ENCODE measurements around the gene ERC1. TPM values are rescaled to one million over a fixed set of nuclear protein-coding genes. Genes with fewer than 3 reads are reported as not detected.

The ERC1 gene
- polyA plus RNA-seq, 2 of the 4 experiments (the other 2 are of a cell fraction), result 14.2 to 20.9 TPM

DNA sequence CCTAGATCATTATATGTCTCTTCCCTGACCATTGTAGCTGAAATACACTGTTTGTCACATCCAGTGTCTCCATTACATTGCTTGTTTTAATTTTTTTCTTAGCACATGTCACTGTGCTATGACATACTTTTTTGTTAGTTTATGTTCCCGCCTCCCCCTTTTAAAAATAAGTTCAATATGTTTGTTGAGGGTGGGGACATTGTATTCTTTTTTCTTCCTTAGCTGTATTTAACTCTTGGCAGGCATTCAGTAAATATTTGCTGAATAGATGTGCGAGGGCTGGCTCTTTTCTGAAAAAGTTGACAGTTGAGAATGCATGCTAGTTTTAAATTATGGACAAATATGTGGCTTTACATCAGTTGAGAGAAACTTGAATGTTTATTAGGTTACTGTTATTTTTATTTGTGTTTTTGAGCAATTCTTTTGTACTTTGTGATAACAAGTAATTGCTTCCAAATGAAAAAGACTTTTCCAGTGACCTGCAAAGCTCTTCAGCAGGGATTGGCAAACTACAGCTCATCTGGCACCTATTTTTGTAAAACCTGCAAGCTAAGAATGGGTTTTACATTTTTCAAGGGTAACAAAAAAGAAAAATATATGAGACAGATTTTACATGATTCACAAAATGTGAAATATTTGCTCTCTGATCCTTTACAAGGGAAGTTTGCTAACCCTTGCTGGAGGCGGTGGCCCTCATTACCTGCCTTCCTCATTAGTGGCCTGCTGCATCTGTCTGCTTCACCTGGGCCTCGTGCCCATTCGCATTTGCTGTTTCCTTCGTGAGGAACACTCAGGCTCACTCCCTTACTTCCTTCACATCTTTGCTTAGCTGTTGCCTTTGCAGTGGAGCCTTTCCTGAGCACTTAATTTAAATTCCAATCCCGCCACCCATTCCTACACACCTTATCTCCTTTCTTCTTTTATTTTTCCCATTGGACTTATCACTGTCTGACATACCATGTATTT, 229.4 kb downstream of the ERC1 start:
- ChIA-PET POLR2A (interaction anchor here (0.6 kb wide), 1 partner anchor 103 kb away, joined by 3 read pairs; no protein-coding TSS in a partner anchor), CTCF (interaction anchor here (1.2 to 1.4 kb wide), 3 partner anchors 17 to 363 kb away, joined by 3 to 4 read pairs (median 3); no protein-coding TSS in a partner anchor)
- DNase-seq (ENCODE audit: low read depth in 1 of 2, low spot score in 1 of 2), result peak in 1 of 2 experiments; percentile 6
- FAIRE-seq, result no peak
- peaks cover 29% of the 10 kb centered on the region for H3K4me1 ChIP-seq
- H3K4me3 ChIP-seq, result no peak overlapping the region
- peak overlapping the region; percentile 8; the same call in 1 of the 3 replicates for H3K4me2 ChIP-seq
- H3K27ac ChIP-seq, result no peak overlapping the region
- TF ChIP-seq HEYL (CRISPR knock-in tag; IDR thresholded peaks at IDR 0.05), result no peak
- no peak for TF ChIP-seq POLR2A (IDR thresholded peaks at IDR 0.05; ENCODE audit: low read length)
- no peak for TF ChIP-seq ESRRA (IDR thresholded peaks at IDR 0.05; ENCODE audit: borderline replicate concordance, low read length)
- TF ChIP-seq ZNF302 (CRISPR knock-in tag; IDR thresholded peaks at IDR 0.05), result no peak
- no peak for TF ChIP-seq CBX8 (IDR thresholded peaks at IDR 0.05)
- TF ChIP-seq ZFP36 (IDR thresholded peaks at IDR 0.05; ENCODE audit: borderline replicate concordance, partially characterized antibody), result no peak
- no peak for TF ChIP-seq MAFK (IDR thresholded peaks at IDR 0.05; ENCODE audit: partially characterized antibody)
- TF ChIP-seq MYC (IDR thresholded peaks at IDR 0.05; ENCODE audit: borderline replicate concordance, low read length), result no peak
- TF ChIP-seq GATA3 (IDR thresholded peaks at IDR 0.05; ENCODE audit: borderline replicate concordance), result no peak
- no peak for TF ChIP-seq ZSCAN20 (CRISPR knock-in tag; IDR thresholded peaks at IDR 0.05)
- no peak for TF ChIP-seq ZC3H11A (IDR thresholded peaks at IDR 0.05)
- no peak for TF ChIP-seq SMC3 (IDR thresholded peaks at IDR 0.05)
- TF ChIP-seq, protein P1, sequence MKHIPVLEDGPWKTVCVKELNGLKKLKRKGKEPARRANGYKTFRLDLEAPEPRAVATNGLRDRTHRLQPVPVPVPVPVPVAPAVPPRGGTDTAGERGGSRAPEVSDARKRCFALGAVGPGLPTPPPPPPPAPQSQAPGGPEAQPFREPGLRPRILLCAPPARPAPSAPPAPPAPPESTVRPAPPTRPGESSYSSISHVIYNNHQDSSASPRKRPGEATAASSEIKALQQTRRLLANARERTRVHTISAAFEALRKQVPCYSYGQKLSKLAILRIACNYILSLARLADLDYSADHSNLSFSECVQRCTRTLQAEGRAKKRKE (CRISPR knock-in tag; IDR thresholded peaks at IDR 0.05; ENCODE audit: low read depth), result no peak
- no peak for TF ChIP-seq SREBF2 (IDR thresholded peaks at IDR 0.05)
- no peak for TF ChIP-seq NPAS2 (CRISPR knock-in tag; IDR thresholded peaks at IDR 0.05; ENCODE audit: borderline replicate concordance)
- TF ChIP-seq KDM5A (IDR thresholded peaks at IDR 0.05), result no peak
- ATAC-seq, result no peak; a peak in 1 of 6 replicates
- 68% methylated on average over 7 of the region's 7 CpGs for WGBS (ENCODE audit: missing lambda C conversion rate)
- no peaks in the 10 kb centered on the region for H3K9me3 ChIP-seq

DNA sequence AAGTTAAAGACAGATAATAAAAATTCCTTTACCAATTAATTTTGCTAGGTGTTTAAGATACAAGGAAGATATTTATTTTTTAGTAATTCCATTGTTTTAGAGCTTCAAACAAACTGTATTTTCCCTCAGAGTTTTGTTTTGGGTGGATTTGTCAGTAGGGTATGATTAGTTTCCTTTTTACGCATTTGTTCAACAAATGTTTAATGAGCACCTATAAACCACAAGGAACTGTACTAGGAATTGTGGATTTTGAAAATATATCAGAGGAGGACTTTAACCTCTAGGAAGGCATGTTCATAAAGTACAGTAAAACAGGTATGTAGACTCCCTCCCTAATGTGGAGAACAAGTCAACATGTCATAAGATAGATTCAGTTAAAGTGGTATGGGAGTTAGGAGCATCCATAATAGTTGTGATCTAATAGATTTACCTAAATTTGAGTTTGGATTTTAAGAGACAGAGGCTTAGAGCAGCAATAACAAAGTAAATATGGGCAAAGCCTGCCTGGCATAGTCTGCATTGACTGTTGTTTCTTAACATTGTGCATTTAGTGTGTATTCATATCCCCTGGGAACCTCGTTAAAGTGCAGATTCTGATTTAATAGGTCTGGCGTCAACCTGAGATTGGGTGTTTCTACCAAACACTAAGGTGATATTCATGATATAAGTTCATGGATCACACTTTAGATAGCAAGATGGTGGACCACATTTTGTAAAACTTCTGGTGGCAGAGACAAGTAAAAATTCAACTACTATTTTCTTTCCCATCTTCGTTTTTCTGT, 232.0 kb downstream of the ERC1 start:
- ChIA-PET POLR2A (no interaction called here), CTCF (no interaction called here)
- no peak for FAIRE-seq
- 89% methylated on average over 4 of the region's 4 CpGs for WGBS (ENCODE audit: missing lambda C conversion rate)
- no peak overlapping the region for H3K27ac ChIP-seq
- no peak overlapping the region for H3K4me3 ChIP-seq
- no peak for ATAC-seq
- H3K4me1 ChIP-seq, result peaks cover 13% of the 10 kb centered on the region; the same call in 2 of the 3 replicates
- no peak for DNase-seq (ENCODE audit: low read depth in 1 of 2, low spot score in 1 of 2)
- no peaks in the 10 kb centered on the region for H3K9me3 ChIP-seq
- H3K4me2 ChIP-seq, result no peak overlapping the region
- no peak for TF ChIP-seq ZC3H11A (IDR thresholded peaks at IDR 0.05)
- TF ChIP-seq FOXS1 (CRISPR knock-in tag; IDR thresholded peaks at IDR 0.05), result no peak
- no peak for TF ChIP-seq GATA3 (IDR thresholded peaks at IDR 0.05; ENCODE audit: borderline replicate concordance)
- no peak for TF ChIP-seq SREBF2 (IDR thresholded peaks at IDR 0.05)
- TF ChIP-seq HOXB5 (CRISPR knock-in tag; IDR thresholded peaks at IDR 0.05), result no peak
- TF ChIP-seq ESRRA (IDR thresholded peaks at IDR 0.05; ENCODE audit: borderline replicate concordance, low read length), result no peak
- no peak for TF ChIP-seq POLR2AphosphoS2 (conservative IDR thresholded peaks at IDR 0.05; ENCODE audit: low read length)
- TF ChIP-seq, protein P2, sequence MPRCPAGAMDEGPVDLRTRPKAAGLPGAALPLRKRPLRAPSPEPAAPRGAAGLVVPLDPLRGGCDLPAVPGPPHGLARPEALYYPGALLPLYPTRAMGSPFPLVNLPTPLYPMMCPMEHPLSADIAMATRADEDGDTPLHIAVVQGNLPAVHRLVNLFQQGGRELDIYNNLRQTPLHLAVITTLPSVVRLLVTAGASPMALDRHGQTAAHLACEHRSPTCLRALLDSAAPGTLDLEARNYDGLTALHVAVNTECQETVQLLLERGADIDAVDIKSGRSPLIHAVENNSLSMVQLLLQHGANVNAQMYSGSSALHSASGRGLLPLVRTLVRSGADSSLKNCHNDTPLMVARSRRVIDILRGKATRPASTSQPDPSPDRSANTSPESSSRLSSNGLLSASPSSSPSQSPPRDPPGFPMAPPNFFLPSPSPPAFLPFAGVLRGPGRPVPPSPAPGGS (IDR thresholded peaks at IDR 0.05), result no peak
- no peak for TF ChIP-seq EHMT2 (IDR thresholded peaks at IDR 0.05; ENCODE audit: low read depth)
- TF ChIP-seq RAD21 (conservative IDR thresholded peaks at IDR 0.05 in 1 of 2, IDR thresholded peaks at IDR 0.05 in 1 of 2), result no peak
- TF ChIP-seq, protein P3, sequence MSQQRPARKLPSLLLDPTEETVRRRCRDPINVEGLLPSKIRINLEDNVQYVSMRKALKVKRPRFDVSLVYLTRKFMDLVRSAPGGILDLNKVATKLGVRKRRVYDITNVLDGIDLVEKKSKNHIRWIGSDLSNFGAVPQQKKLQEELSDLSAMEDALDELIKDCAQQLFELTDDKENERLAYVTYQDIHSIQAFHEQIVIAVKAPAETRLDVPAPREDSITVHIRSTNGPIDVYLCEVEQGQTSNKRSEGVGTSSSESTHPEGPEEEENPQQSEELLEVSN (IDR thresholded peaks at IDR 0.05; ENCODE audit: borderline replicate concordance, low read depth), result no peak
- TF ChIP-seq TP53 (CRISPR knock-in tag; IDR thresholded peaks at IDR 0.05), result no peak
- TF ChIP-seq, protein P4, sequence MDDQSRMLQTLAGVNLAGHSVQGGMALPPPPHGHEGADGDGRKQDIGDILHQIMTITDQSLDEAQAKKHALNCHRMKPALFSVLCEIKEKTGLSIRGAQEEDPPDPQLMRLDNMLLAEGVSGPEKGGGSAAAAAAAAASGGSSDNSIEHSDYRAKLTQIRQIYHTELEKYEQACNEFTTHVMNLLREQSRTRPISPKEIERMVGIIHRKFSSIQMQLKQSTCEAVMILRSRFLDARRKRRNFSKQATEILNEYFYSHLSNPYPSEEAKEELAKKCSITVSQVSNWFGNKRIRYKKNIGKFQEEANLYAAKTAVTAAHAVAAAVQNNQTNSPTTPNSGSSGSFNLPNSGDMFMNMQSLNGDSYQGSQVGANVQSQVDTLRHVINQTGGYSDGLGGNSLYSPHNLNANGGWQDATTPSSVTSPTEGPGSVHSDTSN (IDR thresholded peaks at IDR 0.05), result no peak
- no peak for TF ChIP-seq HOXB13 (CRISPR knock-in tag; IDR thresholded peaks at IDR 0.05; ENCODE audit: low read depth)
- TF ChIP-seq JUN (IDR thresholded peaks at IDR 0.05), result no peak
- TF ChIP-seq CEBPB (IDR thresholded peaks at IDR 0.05), result no peak
- TF ChIP-seq RNF2 (IDR thresholded peaks at IDR 0.05; ENCODE audit: borderline replicate concordance, low read depth), result no peak
- TF ChIP-seq HOXA7 (CRISPR knock-in tag; IDR thresholded peaks at IDR 0.05), result no peak
